OCI-LY1 (cell line): ENCODE measurements around the gene RBM28.

Source experiments
- H2AFZ ChIP-seq: fragments of 200-600 bp; sonication (generic), shearing (Covaris generic); 2 replicates; pipeline ENCODE4 v1.6.0; 2014; ENCODE audit warnings: antibody characterized with exemption, mild to moderate bottlenecking, low read length
- H3F3A ChIP-seq: fragments of 200-600 bp; sonication (generic), shearing (Covaris generic); 2 replicates; pipeline ENCODE4 v1.6.0; 2014; ENCODE audit warnings: mild to moderate bottlenecking, antibody characterized with exemption, low read length, moderate library complexity; ENCODE audit not compliant: insufficient read depth
- H3K27ac ChIP-seq: fragments of 200-600 bp; sonication (generic); 2 replicates; pipeline ENCODE4 v1.5.1; 2014; ENCODE audit warnings: low read length, mixed run types, mild to moderate bottlenecking, low read depth; ENCODE audit not compliant: poor library complexity, severe bottlenecking
- H3K27me3 ChIP-seq: fragments of 200-600 bp; sonication (generic); 2 replicates; pipeline ENCODE4 v1.6.0; 2014; ENCODE audit warnings: antibody characterized with exemption, mild to moderate bottlenecking, low read length, moderate library complexity; ENCODE audit not compliant: insufficient read depth
- H3K36me3 ChIP-seq: fragments of 200-600 bp; sonication (generic); 2 replicates; pipeline ENCODE4 v1.6.1; 2014; ENCODE audit warnings: mild to moderate bottlenecking, antibody characterized with exemption, low read length, moderate library complexity, mixed read lengths; ENCODE audit not compliant: insufficient read depth
- H3K4me1 ChIP-seq: fragments of 200-600 bp; sonication (generic); 2 replicates; pipeline ENCODE4 v1.5.1; 2014; ENCODE audit warnings: mild to moderate bottlenecking, low read length, moderate library complexity; ENCODE audit not compliant: insufficient read depth, severe bottlenecking
- H3K4me2 ChIP-seq: fragments of 200-600 bp; sonication (generic), shearing (Covaris generic); 2 replicates; pipeline ENCODE4 v1.6.1; 2014; ENCODE audit warnings: low read length
- H3K4me3 ChIP-seq: fragments of 200-600 bp; sonication (generic); 2 replicates; pipeline ENCODE4 v1.5.1; 2014; ENCODE audit warnings: low read length, low read depth, mild to moderate bottlenecking, mixed read lengths; ENCODE audit not compliant: poor library complexity, severe bottlenecking
- H3K79me2 ChIP-seq: fragments of 200-600 bp; shearing (Covaris generic); 2 replicates; pipeline ENCODE4 v1.6.1; 2016; ENCODE audit warnings: mixed run types, low read length, mixed read lengths; ENCODE audit not compliant: insufficient read depth
- H3K9ac ChIP-seq: fragments of 200-600 bp; sonication (generic), shearing (Covaris generic); 2 replicates; pipeline ENCODE4 v1.6.1; 2014; ENCODE audit warnings: mild to moderate bottlenecking, low read length, mixed read lengths
- H3K9me2 ChIP-seq: fragments of 200-600 bp; sonication (generic), shearing (Covaris generic); 2 replicates; pipeline ENCODE4 v1.6.1; 2014; ENCODE audit warnings: low read depth, mild to moderate bottlenecking, low read length, mixed read lengths
- H3K9me3 ChIP-seq: fragments of 200-600 bp; shearing (Covaris generic); 2 replicates; pipeline ENCODE4 v1.6.1; 2014; ENCODE audit warnings: low read length, mixed read lengths
- H4K20me1 ChIP-seq: fragments of 200-600 bp; sonication (generic), shearing (Covaris generic); 2 replicates; pipeline ENCODE4 v1.6.0; 2016; ENCODE audit warnings: mild to moderate bottlenecking, low read length; ENCODE audit not compliant: insufficient read depth
- CTCF ChIP-seq: fragments of 200-600 bp; sonication (generic), shearing (Covaris generic); IDR thresholded peaks from 2 replicates; pipeline ENCODE4 v1.5.1; 2017; ENCODE audit warnings: mild to moderate bottlenecking, antibody characterized with exemption, low read length, moderate library complexity, mixed read lengths
- EZH2 ChIP-seq: fragments of 200-600 bp; sonication (generic), shearing (Covaris generic); IDR thresholded peaks from 2 replicates; pipeline ENCODE4 v1.8.0; 2017; ENCODE audit warnings: borderline replicate concordance, mixed run types, mild to moderate bottlenecking, antibody characterized with exemption, low read length, moderate library complexity, mixed read lengths

RBM28 gene

GRCh38 chr7:128254470-128254869 is 89.2 kb downstream of the RBM28 start:
- Histone ChIP-seq H3K79me2 (no peaks in the 10 kb centered on the region), H2AFZ (no peak overlapping the region), H3K36me3 (no peaks in the 10 kb centered on the region), H3F3A (no peaks in the 10 kb centered on the region), H3K27ac (no peak overlapping the region), H3K4me1 (no peaks in the 10 kb centered on the region), H3K27me3 (peaks cover 29% of the 10 kb centered on the region; the same call in 1 of the 2 replicates), H3K9ac (no peak overlapping the region), H3K4me3 (no peak overlapping the region), H3K9me3 (peaks cover 2% of the 10 kb centered on the region; the same call in 1 of the 2 replicates), H4K20me1 (no peaks in the 10 kb centered on the region), H3K9me2 (no peaks in the 10 kb centered on the region), H3K4me2 (no peak overlapping the region)
- TF ChIP-seq EZH2 (no peak), CTCF (no peak)

GRCh38 chr7:128253701-128254100 is 90.0 kb downstream of the RBM28 start:
- Histone ChIP-seq H3K79me2 (no peaks in the 10 kb centered on the region), H3K4me1 (no peaks in the 10 kb centered on the region), H3K9ac (no peak overlapping the region), H3K27me3 (peaks cover 29% of the 10 kb centered on the region; the same call in 1 of the 2 replicates), H3K27ac (no peak overlapping the region), H3K9me2 (no peaks in the 10 kb centered on the region), H3F3A (no peaks in the 10 kb centered on the region), H4K20me1 (no peaks in the 10 kb centered on the region), H3K4me3 (no peak overlapping the region), H3K36me3 (no peaks in the 10 kb centered on the region), H3K9me3 (peaks cover 2% of the 10 kb centered on the region; the same call in 1 of the 2 replicates), H3K4me2 (no peak overlapping the region), H2AFZ (no peak overlapping the region)
- TF ChIP-seq EZH2 = no peak
- TF ChIP-seq CTCF = no peak

GRCh38 chr7:128251337-128251736 is 92.4 kb downstream of the RBM28 start:
- no peak for TF ChIP-seq EZH2
- TF ChIP-seq CTCF = no peak
- no peak overlapping the region for H3K9ac ChIP-seq
- no peaks in the 10 kb centered on the region for H3F3A ChIP-seq
- no peaks in the 10 kb centered on the region for H3K9me2 ChIP-seq
- H4K20me1 ChIP-seq = no peaks in the 10 kb centered on the region
- no peaks in the 10 kb centered on the region for H3K36me3 ChIP-seq
- no peaks in the 10 kb centered on the region for H3K4me1 ChIP-seq
- peaks cover 2% of the 10 kb centered on the region; the same call in 1 of the 2 replicates for H3K9me3 ChIP-seq
- no peak overlapping the region for H3K4me3 ChIP-seq
- H3K27ac ChIP-seq = no peak overlapping the region
- H3K27me3 ChIP-seq = peaks cover 27% of the 10 kb centered on the region; the same call in 1 of the 2 replicates
- H3K79me2 ChIP-seq = no peaks in the 10 kb centered on the region
- no peak overlapping the region for H3K4me2 ChIP-seq
- no peak overlapping the region for H2AFZ ChIP-seq
